HCT116 (cell line): ENCODE measurements around the gene CTU2.

Source experiments
- CTCF ChIP-seq, 3 experiments: fragments of 200-600 bp in 1 of 3; sonication (generic) in 1 of 3; IDR thresholded peaks in 2 of 3; conservative IDR thresholded peaks in 1 of 3; 2 replicates each; pipeline ENCODE4 v1.5.1; 2012 to 2017; ENCODE audit warnings: low read depth in 2 of 3, low read length in 2 of 3, antibody characterized with exemption in 1 of 3, borderline replicate concordance in 1 of 3, control low read depth in 1 of 3, mild to moderate bottlenecking in 1 of 3, mixed read lengths in 1 of 3, mixed run types in 1 of 3, moderate library complexity in 1 of 3; ENCODE audit not compliant: insufficient read depth in 1 of 3
- EZH2 ChIP-seq: fragments of 200-600 bp; sonication (generic); IDR thresholded peaks from 2 replicates; pipeline ENCODE4 v1.6.1; 2017; ENCODE audit warnings: antibody characterized with exemption, mixed run types
- FOSL1 ChIP-seq: IDR thresholded peaks from 2 replicates; pipeline ENCODE4 v1.6.1; 2012; ENCODE audit warnings: low read depth
- MAX ChIP-seq: IDR thresholded peaks from 2 replicates; pipeline ENCODE4 v1.6.1; 2012
- POLR2A ChIP-seq: IDR thresholded peaks from 2 replicates; pipeline ENCODE4 v1.7.0; 2011; ENCODE audit warnings: borderline replicate concordance; ENCODE audit not compliant: insufficient read depth, insufficient read length; ENCODE audit errors: extremely low read depth
- POLR2AphosphoS5 ChIP-seq: IDR thresholded peaks from 2 replicates; pipeline ENCODE4 v1.6.1; 2011; ENCODE audit warnings: mild to moderate bottlenecking, low read depth, low read length, moderate library complexity
- SP1 ChIP-seq: IDR thresholded peaks from 2 replicates; pipeline ENCODE4 v1.6.1; 2012; ENCODE audit warnings: low read depth

- TF ChIP-seq POLR2A (no peak), MAX (no peak), FOSL1 (no peak), EZH2 (no peak), CTCF (IDR thresholded peaks at IDR 0.05 in 2 of 3, conservative IDR thresholded peaks at IDR 0.05 in 1 of 3; ENCODE audit: borderline replicate concordance in 1 of 3, insufficient read depth in 1 of 3, low read depth in 2 of 3, low read length in 2 of 3) (no peak), POLR2AphosphoS5 (no peak), SP1 (no peak)
Measured at GRCh38 chr16:88696441-88696840, 9.9 kb upstream of the CTU2 start.
